Hepatocyte (in vitro differentiated cells): ENCODE results near the gene ZNF684.

Experiments used
- EZH2 ChIP-seq: fragments of 200-600 bp; sonication (generic); IDR thresholded peaks from 2 replicates; pipeline ENCODE4 v1.6.1; 2016; ENCODE audit warnings: antibody characterized with exemption, mild to moderate bottlenecking, borderline replicate concordance
- TF ChIP-seq, protein P1 (sequence below): fragments of 200-600 bp; sonication (generic); IDR thresholded peaks from 2 replicates; pipeline ENCODE4 v1.5.1; 2016; ENCODE audit warnings: antibody characterized with exemption, mild to moderate bottlenecking; ENCODE audit not compliant: poor library complexity

DNA sequence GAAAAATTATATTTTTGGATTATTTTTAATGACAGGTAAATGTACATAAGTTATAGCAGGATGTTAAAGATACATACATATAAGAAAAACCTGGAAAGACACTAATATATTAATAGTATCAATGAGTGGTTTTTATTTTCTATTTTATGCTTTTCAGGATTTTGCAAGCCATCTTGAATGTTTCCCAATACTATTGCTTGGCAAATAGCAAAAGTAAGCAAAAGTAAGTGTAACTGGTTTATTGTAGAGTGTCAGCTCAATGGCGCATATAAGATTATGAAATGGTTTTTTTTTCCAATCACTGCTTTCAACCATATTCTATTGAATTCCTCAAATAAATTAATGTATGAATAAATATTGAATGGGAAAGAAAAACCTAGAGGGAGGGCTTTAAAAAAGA is 36.4 kb downstream of the ZNF684 start:
- TF ChIP-seq, protein P1, sequence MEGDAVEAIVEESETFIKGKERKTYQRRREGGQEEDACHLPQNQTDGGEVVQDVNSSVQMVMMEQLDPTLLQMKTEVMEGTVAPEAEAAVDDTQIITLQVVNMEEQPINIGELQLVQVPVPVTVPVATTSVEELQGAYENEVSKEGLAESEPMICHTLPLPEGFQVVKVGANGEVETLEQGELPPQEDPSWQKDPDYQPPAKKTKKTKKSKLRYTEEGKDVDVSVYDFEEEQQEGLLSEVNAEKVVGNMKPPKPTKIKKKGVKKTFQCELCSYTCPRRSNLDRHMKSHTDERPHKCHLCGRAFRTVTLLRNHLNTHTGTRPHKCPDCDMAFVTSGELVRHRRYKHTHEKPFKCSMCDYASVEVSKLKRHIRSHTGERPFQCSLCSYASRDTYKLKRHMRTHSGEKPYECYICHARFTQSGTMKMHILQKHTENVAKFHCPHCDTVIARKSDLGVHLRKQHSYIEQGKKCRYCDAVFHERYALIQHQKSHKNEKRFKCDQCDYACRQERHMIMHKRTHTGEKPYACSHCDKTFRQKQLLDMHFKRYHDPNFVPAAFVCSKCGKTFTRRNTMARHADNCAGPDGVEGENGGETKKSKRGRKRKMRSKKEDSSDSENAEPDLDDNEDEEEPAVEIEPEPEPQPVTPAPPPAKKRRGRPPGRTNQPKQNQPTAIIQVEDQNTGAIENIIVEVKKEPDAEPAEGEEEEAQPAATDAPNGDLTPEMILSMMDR = no peak
- TF ChIP-seq EZH2 = no peak
